Naive B cell (primary cell): ENCODE results near the gene S100A1. TPM values are rescaled to one million over a fixed set of nuclear protein-coding genes. Genes with fewer than 3 reads are reported as not detected.
A peak's percentile ranks its signal among the peaks of the same experiment; 100 is the strongest.
"Not testable (repeated sequence)": the region's sequence is repeated elsewhere in the genome, so short reads cannot be mapped to it uniquely, and the experiment has no call there.

Source experiments
- ATAC-seq, 2 donors: fragments of 150-1000 bp; cut with Tn5 transposase; 2 replicates each; pipeline ENCODE4 v1.10.0; 2021; ENCODE audit warnings: low read depth in 2 of 2, mild to moderate bottlenecking in 2 of 2, moderate library complexity in 2 of 2
- DNase-seq: peaks from one replicate; pipeline ENCODE4 v3.0.0; 2022
- H3K27ac Mint-ChIP-seq, 6 donors: one replicate each; pipeline ENCODE4 v1.8.0; 2020 to 2022; ENCODE audit warnings: mild to moderate bottlenecking in 6 of 6, mixed read lengths in 6 of 6, moderate library complexity in 5 of 6, inconsistent platforms in 2 of 6
- H3K27me3 Mint-ChIP-seq, 3 donors: one replicate each; pipeline ENCODE4 v1.8.0; 2021 to 2022; ENCODE audit warnings: mixed read lengths in 3 of 3, mild to moderate bottlenecking in 1 of 3
- H3K36me3 Mint-ChIP-seq, 2 donors: one replicate each; pipeline ENCODE4 v1.8.0; 2020 to 2022; ENCODE audit warnings: mixed read lengths in 2 of 2, inconsistent platforms in 1 of 2, mild to moderate bottlenecking in 1 of 2
- H3K4me1 Mint-ChIP-seq, 3 donors: one replicate each; pipeline ENCODE4 v1.8.0; 2020 to 2022; ENCODE audit warnings: mixed read lengths in 3 of 3, inconsistent platforms in 1 of 3, mild to moderate bottlenecking in 1 of 3, moderate library complexity in 1 of 3
- H3K4me3 Mint-ChIP-seq, 8 donors: one replicate each; pipeline ENCODE4 v1.8.0; 2020 to 2022; ENCODE audit warnings: mild to moderate bottlenecking in 8 of 8, mixed read lengths in 8 of 8, moderate library complexity in 8 of 8, inconsistent platforms in 2 of 8
- H3K9me3 Mint-ChIP-seq, 7 donors: one replicate each; pipeline ENCODE4 v1.8.0; 2020 to 2022; ENCODE audit warnings: mixed read lengths in 7 of 7, mild to moderate bottlenecking in 5 of 7, inconsistent platforms in 2 of 7, moderate library complexity in 1 of 7
- polyA plus RNA-seq, 6 donors: library from polyadenylated mRNA; unstranded; fragments of 300-500 nt; fragmentation: Illumina TruSeq; gene quantifications; one replicate each; pipeline ENCODE4 v1.2.3, GENCODE V29; 2021; ENCODE audit warnings: low read depth in 6 of 6

The S100A1 gene
- polyA plus RNA-seq, result not detected

DNA sequence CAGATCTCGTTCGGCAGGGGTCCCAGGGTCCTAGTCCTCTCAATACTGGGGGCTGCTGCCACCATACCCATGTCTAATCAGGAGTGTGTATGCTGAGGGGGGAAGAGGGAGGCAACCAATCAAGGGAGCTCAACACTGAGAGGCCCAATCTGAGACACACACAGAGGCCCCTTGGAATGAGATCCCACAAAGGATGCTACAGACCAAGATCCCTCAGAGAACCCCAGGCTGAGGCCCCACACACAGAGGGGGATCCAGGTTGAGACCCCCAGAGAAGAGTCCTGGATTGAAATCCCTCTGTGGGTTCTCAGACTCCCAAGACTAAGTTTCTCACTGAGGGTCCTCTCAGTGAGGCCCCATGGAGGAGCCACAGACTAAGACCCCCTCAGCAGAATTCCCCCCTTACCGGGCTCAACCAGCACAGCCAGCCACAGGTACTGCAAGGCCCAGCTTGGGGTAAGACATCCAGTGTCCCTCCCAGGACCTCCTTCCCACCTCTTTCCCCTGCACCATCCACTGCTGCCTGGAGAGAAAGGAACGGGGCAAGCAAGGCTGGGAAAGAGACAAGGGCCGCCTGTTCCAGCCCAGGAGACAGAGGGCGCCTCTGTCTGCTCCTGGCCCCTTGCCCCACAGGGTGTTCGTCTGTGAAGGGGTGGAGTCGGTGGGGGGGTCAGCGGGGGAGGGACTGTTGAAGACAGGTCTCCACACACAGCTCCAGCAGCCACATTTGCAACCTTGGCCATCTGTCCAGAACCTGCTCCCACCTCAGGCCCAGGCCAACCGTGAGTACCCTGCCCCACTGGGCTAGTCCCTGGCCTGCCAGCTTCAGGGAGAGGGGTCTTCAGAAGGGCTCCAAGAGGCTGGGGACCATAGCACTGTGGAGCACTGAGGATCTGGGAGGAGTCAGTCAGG, at the start of gene S100A1:
TSS of gene S100A1 (plus strand) at position 720 of the 912 bp plus-strand sequence. CDS start 2,088 bp downstream, outside the sequence.
- no peaks in the 10 kb centered on the region for H3K36me3 Mint-ChIP-seq

DNA sequence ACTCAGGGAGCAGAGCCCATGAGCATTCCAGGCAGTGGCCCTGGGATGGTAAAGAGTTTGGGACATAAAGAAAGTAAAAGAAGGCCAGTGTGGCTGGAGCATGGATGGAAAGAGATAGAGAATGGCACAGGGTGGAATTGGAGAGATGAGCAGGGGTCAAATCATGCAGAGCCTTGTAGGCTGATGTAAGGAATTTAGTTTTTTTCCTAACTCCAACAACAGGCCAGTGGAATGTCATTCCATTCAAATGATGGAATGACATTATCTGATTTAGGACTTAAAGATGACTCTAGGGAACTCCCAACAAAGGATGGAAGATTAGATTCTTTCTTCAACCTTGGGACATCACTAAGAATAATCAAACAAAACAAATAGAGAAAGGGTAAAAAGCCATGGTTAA, 49.7 kb upstream of the S100A1 start:
- H3K27me3 Mint-ChIP-seq, result peaks cover 0 to 26% (median 7%) of the 10 kb centered on the region in 3 donors
- peaks cover 0 to 11% (median 4%) of the 10 kb centered on the region in 3 donors for H3K4me1 Mint-ChIP-seq
- no peak overlapping the region for H3K4me3 Mint-ChIP-seq
- DNase-seq (no peak), ATAC-seq (no peak)
- no peaks in the 10 kb centered on the region for H3K9me3 Mint-ChIP-seq
- H3K36me3 Mint-ChIP-seq, result no peaks in the 10 kb centered on the region
- no peak overlapping the region for H3K27ac Mint-ChIP-seq

More for the DNA sequence above, at the start of gene S100A1:
- H3K9me3 Mint-ChIP-seq, result peaks cover 0 to under 1% (median 0%) of the 10 kb centered on the region in 7 donors
- peak within 1 kb of the TSS in 6 of 8 donors; percentile 12 to 80 (median 71) for H3K4me3 Mint-ChIP-seq
- peak within 1 kb of the TSS in 5 of 6 donors; percentile 33 to 84 (median 70) for H3K27ac Mint-ChIP-seq
- peaks cover 37 to 51% (median 40%) of the 10 kb centered on the region in 3 donors for H3K4me1 Mint-ChIP-seq
- ATAC-seq (peak in 1 of 2 donors; percentile 5), DNase-seq (no peak)
- H3K27me3 Mint-ChIP-seq, result no peaks in the 10 kb centered on the region

DNA sequence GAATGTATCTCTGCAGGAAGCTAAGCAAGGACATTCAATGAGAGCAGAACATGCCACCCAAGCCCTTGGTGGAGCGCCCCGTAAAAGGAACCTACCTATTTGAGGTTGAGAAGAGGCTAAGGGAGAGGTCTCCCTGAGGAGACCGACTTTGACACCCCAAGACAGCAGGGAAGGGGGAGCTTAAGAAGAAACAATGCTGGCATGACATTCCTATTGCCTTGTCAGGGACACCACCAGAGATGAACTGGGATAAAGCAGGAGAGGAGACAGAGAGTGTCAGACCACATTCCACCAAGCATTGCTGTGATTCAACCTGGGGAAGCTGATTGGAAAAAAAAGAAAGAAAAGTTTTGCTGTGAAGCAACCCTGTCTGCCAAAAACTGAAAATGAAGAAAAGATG, 49.3 kb upstream of the S100A1 start:
- no peaks in the 10 kb centered on the region for H3K36me3 Mint-ChIP-seq
- DNase-seq, result no peak
- no peak overlapping the region for H3K27ac Mint-ChIP-seq
- no peak for ATAC-seq
- H3K27me3 Mint-ChIP-seq, result peaks cover under 1 to 26% (median 7%) of the 10 kb centered on the region in 3 donors
- no peaks in the 10 kb centered on the region for H3K9me3 Mint-ChIP-seq
- H3K4me3 Mint-ChIP-seq, result no peak overlapping the region
- peaks cover 0 to 11% (median 4%) of the 10 kb centered on the region in 3 donors for H3K4me1 Mint-ChIP-seq

DNA sequence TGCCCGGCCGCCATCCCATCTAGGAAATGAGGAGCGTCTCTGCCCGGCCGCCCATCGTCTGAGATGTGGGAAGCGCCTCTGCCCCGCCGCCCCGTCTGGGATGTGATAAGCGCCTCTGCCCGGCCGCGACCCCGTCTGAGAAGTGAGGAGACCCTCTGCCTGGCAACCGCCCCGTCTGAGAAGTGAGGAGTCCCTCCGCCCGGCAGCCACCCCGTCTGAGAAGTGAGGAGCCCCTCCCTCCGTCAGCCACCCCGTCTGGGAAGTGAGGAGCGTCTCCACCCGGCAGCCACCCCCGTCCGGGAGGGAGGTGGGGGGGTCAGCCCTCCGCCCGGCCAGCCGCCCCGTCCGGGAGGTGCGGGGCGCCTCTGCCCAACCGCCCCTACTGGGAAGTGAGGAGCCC, 45.4 kb upstream of the S100A1 start:
- H3K27ac Mint-ChIP-seq, H3K4me1 Mint-ChIP-seq, H3K36me3 Mint-ChIP-seq, DNase-seq, H3K4me3 Mint-ChIP-seq, ATAC-seq, H3K9me3 Mint-ChIP-seq: not testable (repeated sequence)
- H3K27me3 Mint-ChIP-seq, result peaks cover 4 to 16% (median 7%) of the 10 kb centered on the region in 3 donors

DNA sequence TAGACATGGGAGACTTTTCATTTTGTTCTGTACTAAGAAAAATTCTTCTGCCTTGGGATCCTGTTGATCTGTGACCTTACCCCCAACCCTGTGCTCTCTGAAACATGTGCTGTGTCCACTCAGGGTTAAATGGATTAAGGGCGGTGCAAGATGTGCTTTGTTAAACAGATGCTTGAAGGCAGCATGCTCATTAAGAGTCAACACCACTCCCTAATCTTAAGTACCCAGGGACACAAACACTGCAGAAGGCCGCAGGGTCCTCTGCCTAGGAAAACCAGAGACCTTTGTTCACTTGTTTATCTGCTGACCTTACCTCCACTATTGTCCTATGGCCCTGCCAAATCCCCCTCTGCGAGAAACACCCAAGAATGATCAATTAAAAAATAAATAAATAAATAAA, 44.7 kb upstream of the S100A1 start:
- not testable (repeated sequence) for H3K27ac Mint-ChIP-seq, ATAC-seq, H3K4me1 Mint-ChIP-seq, DNase-seq, H3K4me3 Mint-ChIP-seq, H3K27me3 Mint-ChIP-seq, H3K9me3 Mint-ChIP-seq, H3K36me3 Mint-ChIP-seq

DNA sequence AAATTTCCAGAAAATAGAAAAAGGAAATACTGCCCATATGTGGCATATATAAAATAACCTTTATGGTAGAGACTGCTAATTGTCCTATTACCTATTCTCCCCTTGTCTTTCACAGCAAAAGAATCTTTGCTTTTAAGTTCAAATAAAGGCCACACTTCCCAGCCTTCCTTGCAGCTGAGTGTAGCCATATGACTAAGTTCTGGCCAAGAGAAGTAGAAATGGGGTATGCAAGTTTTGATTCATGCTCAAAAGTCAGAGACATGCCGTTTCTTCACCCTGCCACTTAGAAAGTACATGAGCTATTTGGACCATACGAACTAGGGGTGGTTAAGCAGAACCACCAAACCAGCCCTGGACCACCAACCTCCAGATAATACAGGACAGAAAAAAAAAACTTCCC, 44.3 kb upstream of the S100A1 start:
- peaks cover 4 to 5% (median 5%) of the 10 kb centered on the region in 3 donors for H3K27me3 Mint-ChIP-seq
- no peaks in the 10 kb centered on the region for H3K4me1 Mint-ChIP-seq
- DNase-seq (no peak), ATAC-seq (no peak)
- no peak overlapping the region for H3K27ac Mint-ChIP-seq
- no peaks in the 10 kb centered on the region for H3K9me3 Mint-ChIP-seq
- H3K4me3 Mint-ChIP-seq, result no peak overlapping the region
- no peaks in the 10 kb centered on the region for H3K36me3 Mint-ChIP-seq

DNA sequence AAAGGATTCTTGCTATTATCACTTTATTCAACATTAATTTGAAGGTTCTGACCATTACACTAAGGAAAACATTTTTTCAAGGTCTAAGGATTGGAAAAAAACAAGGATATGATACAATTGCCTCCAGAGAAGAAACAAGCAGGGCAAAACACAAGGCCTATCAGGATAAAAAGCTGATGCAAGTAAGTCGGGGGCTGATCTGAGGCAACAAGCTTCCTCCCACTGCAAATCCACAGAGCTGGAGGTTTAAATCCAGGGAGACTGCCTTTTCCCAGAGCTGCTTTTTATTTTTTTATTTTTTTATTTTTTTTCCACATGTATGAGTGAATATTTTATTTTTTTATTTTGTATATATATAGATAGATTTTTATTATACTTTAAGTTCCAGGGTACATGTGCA, 43.2 kb upstream of the S100A1 start:
- no peaks in the 10 kb centered on the region for H3K4me1 Mint-ChIP-seq
- peaks cover 0 to 4% (median 0%) of the 10 kb centered on the region in 3 donors for H3K27me3 Mint-ChIP-seq
- H3K36me3 Mint-ChIP-seq, result no peaks in the 10 kb centered on the region
- H3K9me3 Mint-ChIP-seq, result no peaks in the 10 kb centered on the region
- H3K4me3 Mint-ChIP-seq, result no peak overlapping the region
- no peak overlapping the region for H3K27ac Mint-ChIP-seq
- DNase-seq (no peak), ATAC-seq (no peak)

DNA sequence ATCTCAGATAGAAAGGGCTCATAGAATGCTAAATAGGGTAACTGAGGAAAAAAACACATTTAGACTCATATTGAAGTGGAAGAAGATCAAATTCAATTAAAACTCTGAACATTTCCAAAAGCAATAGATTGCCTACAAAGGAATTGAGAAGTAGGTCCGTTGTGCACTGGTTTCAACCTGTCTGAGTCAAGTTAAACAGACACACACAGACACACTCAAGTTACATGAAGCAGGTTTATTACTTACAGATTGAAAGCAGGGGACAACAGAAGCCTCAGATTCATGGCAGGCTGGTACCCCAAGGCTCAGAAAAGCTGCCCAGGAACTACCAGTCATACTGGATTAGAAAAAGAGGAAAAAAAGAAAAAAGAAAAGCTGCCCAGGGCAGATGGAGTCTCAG, 41.9 kb upstream of the S100A1 start:
- H3K4me3 Mint-ChIP-seq, result no peak overlapping the region
- H3K4me1 Mint-ChIP-seq, result no peaks in the 10 kb centered on the region
- no peaks in the 10 kb centered on the region for H3K36me3 Mint-ChIP-seq
- H3K27me3 Mint-ChIP-seq, result peaks cover 0 to 4% (median 0%) of the 10 kb centered on the region in 3 donors
- H3K9me3 Mint-ChIP-seq, result no peaks in the 10 kb centered on the region
- DNase-seq (no peak), ATAC-seq (no peak)
- peak overlapping the region in 3 of 6 donors; percentile 17 to 59 (median 57) for H3K27ac Mint-ChIP-seq

DNA sequence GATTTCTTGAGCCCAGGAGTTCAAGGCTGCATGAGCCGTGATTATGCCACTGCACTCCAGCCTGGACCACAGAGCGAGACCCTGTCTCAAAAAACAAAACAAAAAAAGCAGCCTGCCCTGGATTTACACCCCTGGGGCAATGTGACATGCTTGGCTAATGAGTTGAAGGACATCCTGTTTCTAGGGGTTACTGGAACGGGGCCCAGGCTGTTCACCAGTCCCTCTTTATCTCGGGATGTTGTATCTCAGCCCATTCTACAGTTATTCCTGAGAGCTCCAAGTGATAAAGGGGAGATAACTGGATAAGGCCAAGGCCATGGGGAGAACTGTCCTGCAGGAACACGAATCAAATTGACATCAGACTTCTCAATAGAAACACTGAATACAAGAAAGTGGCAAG, 40.9 kb upstream of the S100A1 start:
- DNase-seq, result no peak
- no peak for ATAC-seq
- no peak overlapping the region for H3K4me3 Mint-ChIP-seq
- no peaks in the 10 kb centered on the region for H3K36me3 Mint-ChIP-seq
- peak overlapping the region in 1 of 6 donors; percentile 22 for H3K27ac Mint-ChIP-seq
- H3K9me3 Mint-ChIP-seq, result no peaks in the 10 kb centered on the region
- peaks cover 0 to 4% (median 0%) of the 10 kb centered on the region in 3 donors for H3K27me3 Mint-ChIP-seq
- no peaks in the 10 kb centered on the region for H3K4me1 Mint-ChIP-seq

DNA sequence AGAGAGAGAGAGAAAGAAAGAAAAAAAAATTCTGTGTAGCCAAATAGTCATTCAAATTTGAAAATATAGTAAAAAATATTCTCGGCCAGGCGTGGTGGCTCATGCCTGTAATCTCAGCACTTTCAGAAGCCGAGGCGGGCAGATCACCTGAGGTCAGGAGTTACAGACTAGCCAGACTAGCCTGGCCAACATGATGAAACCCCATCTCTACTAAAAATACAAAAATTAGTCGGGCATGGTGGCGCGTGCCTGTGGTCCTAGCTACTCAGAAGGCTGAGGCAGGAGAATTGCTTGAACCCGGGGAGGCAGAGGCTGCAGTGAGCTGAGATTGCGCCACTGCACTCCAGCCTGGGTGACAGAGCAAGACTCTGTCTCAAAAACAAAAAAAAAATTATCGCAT, 40.2 kb upstream of the S100A1 start:
- H3K27me3 Mint-ChIP-seq, H3K36me3 Mint-ChIP-seq, H3K4me1 Mint-ChIP-seq, H3K4me3 Mint-ChIP-seq, H3K9me3 Mint-ChIP-seq, ATAC-seq, DNase-seq: not testable (repeated sequence)
- peak overlapping the region in 1 of 6 donors; percentile 34 for H3K27ac Mint-ChIP-seq

DNA sequence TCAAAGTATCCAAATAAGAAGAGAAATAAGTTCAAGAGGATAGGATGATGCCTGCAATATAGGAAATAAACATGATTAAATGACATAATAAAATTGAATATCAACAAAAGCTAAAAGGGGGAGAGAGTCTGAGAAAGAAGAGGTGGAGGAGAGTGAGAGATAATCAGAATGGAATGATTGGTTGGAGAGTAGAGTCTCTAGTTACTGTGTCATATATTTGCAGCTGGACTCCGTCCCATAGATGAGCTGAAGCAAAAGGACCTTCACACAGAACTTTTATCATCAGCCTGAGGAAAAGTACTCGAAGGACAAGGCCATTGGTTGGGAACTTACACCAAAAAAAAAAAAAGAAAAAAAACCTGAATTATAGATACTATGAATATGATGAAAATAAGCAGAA, 39.8 kb upstream of the S100A1 start:
- Mint-ChIP-seq H3K27me3 (peaks cover 0 to 4% (median 0%) of the 10 kb centered on the region in 3 donors), H3K27ac (peak overlapping the region in 1 of 6 donors; percentile 34), H3K36me3 (no peaks in the 10 kb centered on the region), H3K9me3 (no peaks in the 10 kb centered on the region), H3K4me3 (no peak overlapping the region), H3K4me1 (no peaks in the 10 kb centered on the region)
- ATAC-seq, result no peak
- DNase-seq, result no peak

DNA sequence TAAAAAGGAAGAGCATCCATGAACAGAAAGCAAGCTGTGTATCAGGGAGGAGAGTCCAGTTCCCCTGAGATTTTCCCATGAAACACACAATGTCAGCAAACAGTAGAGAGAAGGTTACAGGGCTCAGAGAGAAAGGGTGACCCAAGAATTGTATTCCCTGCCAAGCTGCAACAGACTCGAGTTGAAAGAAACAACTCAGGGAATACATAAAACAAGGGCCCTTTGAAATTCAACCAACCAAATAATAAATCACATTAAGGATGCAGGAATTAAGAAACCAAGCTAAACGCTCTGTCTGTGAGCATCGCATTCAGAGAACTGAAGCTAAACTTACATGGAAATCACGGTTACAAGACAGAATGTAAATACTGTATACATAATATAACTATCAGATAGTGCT, 35.5 kb upstream of the S100A1 start:
- H3K36me3 Mint-ChIP-seq, result no peaks in the 10 kb centered on the region
- peaks cover 3 to 18% (median 17%) of the 10 kb centered on the region in 3 donors for H3K4me1 Mint-ChIP-seq
- no peak overlapping the region for H3K4me3 Mint-ChIP-seq
- H3K9me3 Mint-ChIP-seq, result no peaks in the 10 kb centered on the region
- no peaks in the 10 kb centered on the region for H3K27me3 Mint-ChIP-seq
- H3K27ac Mint-ChIP-seq, result peak overlapping the region in 1 of 6 donors; percentile 74
- DNase-seq (no peak), ATAC-seq (no peak)

DNA sequence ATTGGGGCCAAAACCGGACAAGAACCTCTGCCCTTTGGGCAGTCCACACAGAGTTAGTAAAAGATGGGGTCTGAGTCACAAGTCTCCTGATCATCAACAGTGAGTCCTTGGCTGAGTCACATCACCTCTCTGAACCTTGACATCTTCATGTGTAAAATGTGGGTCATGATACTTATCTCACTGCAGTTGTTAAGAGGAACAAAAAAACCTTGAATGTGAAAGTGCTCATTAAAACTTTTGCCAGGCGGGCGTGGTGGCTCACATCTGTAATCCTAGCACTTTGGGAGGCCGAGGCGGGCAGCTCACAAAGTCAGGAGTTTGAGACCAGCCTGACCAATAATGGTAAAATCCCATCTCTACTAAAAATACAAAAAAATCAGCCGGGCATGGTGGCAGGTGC, 31.0 kb upstream of the S100A1 start:
- Mint-ChIP-seq H3K27me3 (no peaks in the 10 kb centered on the region), H3K4me3 (peak overlapping the region in 3 of 8 donors; percentile 20 to 49 (median 45)), H3K9me3 (no peaks in the 10 kb centered on the region), H3K36me3 (no peaks in the 10 kb centered on the region), H3K4me1 (peaks cover 18 to 51% (median 43%) of the 10 kb centered on the region in 3 donors), H3K27ac (peak overlapping the region; percentile 96 to 100 (median 98))
- no peak for DNase-seq
- ATAC-seq, result no peak
